ENCODE results near the gene GABPB1.
A peak's percentile ranks its signal among the peaks of the same experiment; 100 is the strongest.

The GABPB1 gene

GRCh38 chr15:50355980-50356379 is 982 bp upstream of the GABPB1 start:
- 0 out of 2 replicates have a peak, but pooled peaks cover 5% of the 10 kb centered on the region for H3K36me3 ChIP-seq (ENCODE audit: insufficient read depth, low read length)
- H4K20me1 ChIP-seq (ENCODE audit: insufficient read depth, low read length, poor library complexity, severe bottlenecking), result peaks cover 40% of the 10 kb centered on the region
- peak overlapping the region; percentile 96 for H3K4me2 ChIP-seq (ENCODE audit: low read depth, low read length, poor library complexity, severe bottlenecking)
- peaks cover 32% of the 10 kb centered on the region for H3K4me1 ChIP-seq (ENCODE audit: insufficient read depth, low read length, poor library complexity, severe bottlenecking)
- peaks cover 82% of the 10 kb centered on the region for H3K79me2 ChIP-seq (ENCODE audit: insufficient read depth, low read length)
- H3K9me3 ChIP-seq (ENCODE audit: insufficient read depth, low read depth, low read length), result no peaks in the 10 kb centered on the region
- H3K27me3 ChIP-seq (ENCODE audit: insufficient read depth, low read length, poor library complexity, severe bottlenecking), result peaks cover 13% of the 10 kb centered on the region
- peak overlapping the region; percentile 84 for H3K4me3 ChIP-seq (ENCODE audit: low read length, poor library complexity, severe bottlenecking)
- no peak overlapping the region; the same call in 1 of the 2 replicates for H2AFZ ChIP-seq (ENCODE audit: low read length)
- H3F3A ChIP-seq (ENCODE audit: low read depth), result no peaks in the 10 kb centered on the region
- no peaks in the 10 kb centered on the region for H3K9me2 ChIP-seq (replicated peaks; ENCODE audit: low read depth, low read length)
- peak overlapping the region; percentile 94 for H3K9ac ChIP-seq (ENCODE audit: low read depth, low read length, poor library complexity, severe bottlenecking)
- TF ChIP-seq, protein P1, sequence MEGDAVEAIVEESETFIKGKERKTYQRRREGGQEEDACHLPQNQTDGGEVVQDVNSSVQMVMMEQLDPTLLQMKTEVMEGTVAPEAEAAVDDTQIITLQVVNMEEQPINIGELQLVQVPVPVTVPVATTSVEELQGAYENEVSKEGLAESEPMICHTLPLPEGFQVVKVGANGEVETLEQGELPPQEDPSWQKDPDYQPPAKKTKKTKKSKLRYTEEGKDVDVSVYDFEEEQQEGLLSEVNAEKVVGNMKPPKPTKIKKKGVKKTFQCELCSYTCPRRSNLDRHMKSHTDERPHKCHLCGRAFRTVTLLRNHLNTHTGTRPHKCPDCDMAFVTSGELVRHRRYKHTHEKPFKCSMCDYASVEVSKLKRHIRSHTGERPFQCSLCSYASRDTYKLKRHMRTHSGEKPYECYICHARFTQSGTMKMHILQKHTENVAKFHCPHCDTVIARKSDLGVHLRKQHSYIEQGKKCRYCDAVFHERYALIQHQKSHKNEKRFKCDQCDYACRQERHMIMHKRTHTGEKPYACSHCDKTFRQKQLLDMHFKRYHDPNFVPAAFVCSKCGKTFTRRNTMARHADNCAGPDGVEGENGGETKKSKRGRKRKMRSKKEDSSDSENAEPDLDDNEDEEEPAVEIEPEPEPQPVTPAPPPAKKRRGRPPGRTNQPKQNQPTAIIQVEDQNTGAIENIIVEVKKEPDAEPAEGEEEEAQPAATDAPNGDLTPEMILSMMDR (conservative IDR thresholded peaks at IDR 0.05; ENCODE audit: low read length), result no peak
- TF ChIP-seq EZH2phosphoT487 (IDR thresholded peaks at IDR 0.05; ENCODE audit: borderline replicate concordance), result no peak

- TF ChIP-seq EZH2phosphoT487 (IDR thresholded peaks at IDR 0.05; ENCODE audit: borderline replicate concordance), result no peak
- TF ChIP-seq, protein P1 (conservative IDR thresholded peaks at IDR 0.05; ENCODE audit: low read length), result no peak
- H3K36me3 ChIP-seq (ENCODE audit: insufficient read depth, low read length), result 0 out of 2 replicates have a peak, but pooled peaks cover 5% of the 10 kb centered on the region
- no peaks in the 10 kb centered on the region for H3F3A ChIP-seq (ENCODE audit: low read depth)
- H3K4me2 ChIP-seq (ENCODE audit: low read depth, low read length, poor library complexity, severe bottlenecking), result peak overlapping the region; percentile 96
- H3K79me2 ChIP-seq (ENCODE audit: insufficient read depth, low read length), result peaks cover 86% of the 10 kb centered on the region
- peaks cover 36% of the 10 kb centered on the region for H3K4me1 ChIP-seq (ENCODE audit: insufficient read depth, low read length, poor library complexity, severe bottlenecking)
- no peaks in the 10 kb centered on the region for H3K9me2 ChIP-seq (replicated peaks; ENCODE audit: low read depth, low read length)
- H3K9me3 ChIP-seq (ENCODE audit: insufficient read depth, low read depth, low read length), result no peaks in the 10 kb centered on the region
- H3K27me3 ChIP-seq (ENCODE audit: insufficient read depth, low read length, poor library complexity, severe bottlenecking), result peaks cover 13% of the 10 kb centered on the region
- H2AFZ ChIP-seq (ENCODE audit: low read length), result peak overlapping the region; percentile 92
- H3K4me3 ChIP-seq (ENCODE audit: low read length, poor library complexity, severe bottlenecking), result peak overlapping the region; percentile 84
- H3K9ac ChIP-seq (ENCODE audit: low read depth, low read length, poor library complexity, severe bottlenecking), result peak overlapping the region; percentile 94
- H4K20me1 ChIP-seq (ENCODE audit: insufficient read depth, low read length, poor library complexity, severe bottlenecking), result peaks cover 44% of the 10 kb centered on the region
These were observed 564 bp upstream of the GABPB1 start for GRCh38 chr15:50355619-50355905.

GRCh38 chr15:50353975-50354837 is 792 bp downstream of the GABPB1 start:
- Histone ChIP-seq H3K79me2 (ENCODE audit: insufficient read depth, low read length) (peaks cover 94% of the 10 kb centered on the region), H3K9me3 (ENCODE audit: insufficient read depth, low read depth, low read length) (no peaks in the 10 kb centered on the region), H4K20me1 (ENCODE audit: insufficient read depth, low read length, poor library complexity, severe bottlenecking) (peaks cover 56% of the 10 kb centered on the region), H3K27me3 (ENCODE audit: insufficient read depth, low read length, poor library complexity, severe bottlenecking) (peaks cover 13% of the 10 kb centered on the region), H3K36me3 (ENCODE audit: insufficient read depth, low read length) (no peaks in the 10 kb centered on the region), H3K4me3 (ENCODE audit: low read length, poor library complexity, severe bottlenecking) (peak overlapping the region; percentile 84), H3K4me2 (ENCODE audit: low read depth, low read length, poor library complexity, severe bottlenecking) (peak overlapping the region; percentile 96), H3K4me1 (ENCODE audit: insufficient read depth, low read length, poor library complexity, severe bottlenecking) (peaks cover 50% of the 10 kb centered on the region), H2AFZ (ENCODE audit: low read length) (peak overlapping the region; percentile 92), H3K9ac (ENCODE audit: low read depth, low read length, poor library complexity, severe bottlenecking) (peak overlapping the region; percentile 94), H3F3A (ENCODE audit: low read depth) (no peaks in the 10 kb centered on the region), H3K9me2 (replicated peaks; ENCODE audit: low read depth, low read length) (no peaks in the 10 kb centered on the region)
- TF ChIP-seq EZH2phosphoT487 (IDR thresholded peaks at IDR 0.05; ENCODE audit: borderline replicate concordance), result no peak
- TF ChIP-seq, protein P1 (conservative IDR thresholded peaks at IDR 0.05; ENCODE audit: low read length), result no peak

All from Loucy (cell line).